HUES48 (cell line): ENCODE results near the gene C1orf167.

Experiments used
- H3K27ac ChIP-seq: one replicate; pipeline ENCODE4 v1.7.0; 2013; ENCODE audit warnings: low read depth, low read length, inconsistent platforms
- H3K27me3 ChIP-seq: 2 replicates; pipeline ENCODE4 v1.6.1; 2013; ENCODE audit warnings: mild to moderate bottlenecking, low read length; ENCODE audit not compliant: control insufficient read depth, insufficient read depth
- H3K36me3 ChIP-seq: 2 replicates; pipeline ENCODE4 v1.6.1; 2013; ENCODE audit warnings: low read length; ENCODE audit not compliant: control insufficient read depth, insufficient read depth
- H3K4me1 ChIP-seq: 2 replicates; pipeline ENCODE4 v1.6.1; 2013; ENCODE audit warnings: mild to moderate bottlenecking, low read length; ENCODE audit not compliant: control insufficient read depth, insufficient read depth
- H3K4me3 ChIP-seq: 2 replicates; pipeline ENCODE4 v1.5.1; 2013; ENCODE audit warnings: mild to moderate bottlenecking, low read depth, low read length
- H3K9ac ChIP-seq: 2 replicates; pipeline ENCODE4 v1.6.1; 2013; ENCODE audit warnings: mild to moderate bottlenecking, low read depth, low read length, moderate library complexity
- H3K9me3 ChIP-seq: 2 replicates; pipeline ENCODE4 v1.6.1; 2013; ENCODE audit warnings: low read length; ENCODE audit not compliant: control insufficient read depth, insufficient read depth

C1orf167 gene

GRCh38 chr1:11761988-11762406, at the start of gene C1orf167:
TSS of gene C1orf167 (plus strand) at chr1:11762193. CDS start at chr1:11764401, 2,208 bp downstream.
- Histone ChIP-seq H3K9ac (no peak within 1 kb of the TSS), H3K27ac (no peak within 1 kb of the TSS), H3K9me3 (no peaks in the 10 kb centered on the region), H3K27me3 (peaks cover 29% of the 10 kb centered on the region), H3K4me3 (peak within 1 kb of the TSS; percentile 35; the same call in 1 of the 2 replicates), H3K36me3 (no peaks in the 10 kb centered on the region), H3K4me1 (no peaks in the 10 kb centered on the region; the same call in 1 of the 2 replicates)

GRCh38 chr1:11712285-11712684, 49.7 kb upstream of the C1orf167 start:
- Histone ChIP-seq H3K9me3 (no peaks in the 10 kb centered on the region), H3K27ac (no peak overlapping the region), H3K36me3 (peaks cover 25% of the 10 kb centered on the region; the same call in 1 of the 2 replicates), H3K4me3 (no peak overlapping the region), H3K4me1 (peaks cover 10% of the 10 kb centered on the region), H3K9ac (no peak overlapping the region), H3K27me3 (no peaks in the 10 kb centered on the region)

GRCh38 chr1:11713095-11713494, 48.9 kb upstream of the C1orf167 start:
- H3K27ac ChIP-seq = no peak overlapping the region
- no peaks in the 10 kb centered on the region for H3K27me3 ChIP-seq
- H3K4me1 ChIP-seq = 0 out of 2 replicates have a peak, but pooled peaks cover 3% of the 10 kb centered on the region
- no peak overlapping the region for H3K9ac ChIP-seq
- peaks cover 25% of the 10 kb centered on the region; the same call in 1 of the 2 replicates for H3K36me3 ChIP-seq
- no peak overlapping the region for H3K4me3 ChIP-seq
- no peaks in the 10 kb centered on the region for H3K9me3 ChIP-seq

- Histone ChIP-seq H3K9me3 (no peaks in the 10 kb centered on the region), H3K36me3 (peaks cover 26% of the 10 kb centered on the region; the same call in 1 of the 2 replicates), H3K9ac (no peak overlapping the region), H3K27me3 (no peaks in the 10 kb centered on the region), H3K4me1 (no peaks in the 10 kb centered on the region), H3K27ac (no peak overlapping the region), H3K4me3 (no peak overlapping the region)
Measured at GRCh38 chr1:11714831-11715575, 47.0 kb upstream of the C1orf167 start.

- H3K36me3 ChIP-seq = peaks cover 23% of the 10 kb centered on the region; the same call in 1 of the 2 replicates
- H3K27ac ChIP-seq = peak overlapping the region; percentile 2
- no peak overlapping the region for H3K9ac ChIP-seq
- H3K27me3 ChIP-seq = no peaks in the 10 kb centered on the region
- H3K4me1 ChIP-seq = no peaks in the 10 kb centered on the region
- H3K4me3 ChIP-seq = peak overlapping the region; percentile 3; the same call in 1 of the 2 replicates
- H3K9me3 ChIP-seq = no peaks in the 10 kb centered on the region
Measured at GRCh38 chr1:11719313-11720032, 42.5 kb upstream of the C1orf167 start.

- no peak overlapping the region for H3K9ac ChIP-seq
- H3K27ac ChIP-seq = no peak overlapping the region
- peaks cover 20% of the 10 kb centered on the region; the same call in 1 of the 2 replicates for H3K36me3 ChIP-seq
- H3K4me3 ChIP-seq = no peak overlapping the region
- H3K4me1 ChIP-seq = peaks cover 2% of the 10 kb centered on the region; the same call in 1 of the 2 replicates
- no peaks in the 10 kb centered on the region for H3K27me3 ChIP-seq
- H3K9me3 ChIP-seq = no peaks in the 10 kb centered on the region
Measured at GRCh38 chr1:11720033-11720376, 42.0 kb upstream of the C1orf167 start.

GRCh38 chr1:11720525-11720924, 41.5 kb upstream of the C1orf167 start:
- Histone ChIP-seq H3K27me3 (no peaks in the 10 kb centered on the region), H3K4me3 (no peak overlapping the region), H3K36me3 (peaks cover 17% of the 10 kb centered on the region; the same call in 1 of the 2 replicates), H3K9ac (no peak overlapping the region), H3K4me1 (peaks cover 7% of the 10 kb centered on the region), H3K27ac (no peak overlapping the region), H3K9me3 (no peaks in the 10 kb centered on the region)

GRCh38 chr1:11721311-11721710, 40.7 kb upstream of the C1orf167 start:
- no peak overlapping the region for H3K27ac ChIP-seq
- H3K27me3 ChIP-seq = no peaks in the 10 kb centered on the region
- H3K4me1 ChIP-seq = peaks cover 12% of the 10 kb centered on the region
- H3K36me3 ChIP-seq = peaks cover 12% of the 10 kb centered on the region; the same call in 1 of the 2 replicates
- no peak overlapping the region for H3K4me3 ChIP-seq
- no peak overlapping the region for H3K9ac ChIP-seq
- no peaks in the 10 kb centered on the region for H3K9me3 ChIP-seq

- Histone ChIP-seq H3K36me3 (peaks cover 11% of the 10 kb centered on the region; the same call in 1 of the 2 replicates), H3K9ac (no peak overlapping the region), H3K27ac (no peak overlapping the region), H3K9me3 (no peaks in the 10 kb centered on the region), H3K4me1 (peaks cover 12% of the 10 kb centered on the region), H3K4me3 (no peak overlapping the region), H3K27me3 (no peaks in the 10 kb centered on the region)
Measured at GRCh38 chr1:11722538-11722937, 39.5 kb upstream of the C1orf167 start.

- Histone ChIP-seq H3K9me3 (no peaks in the 10 kb centered on the region), H3K27ac (peak overlapping the region; percentile 64), H3K36me3 (peaks cover 7% of the 10 kb centered on the region; the same call in 1 of the 2 replicates), H3K9ac (no peak overlapping the region), H3K4me3 (no peak overlapping the region), H3K27me3 (no peaks in the 10 kb centered on the region), H3K4me1 (peaks cover 26% of the 10 kb centered on the region)
Measured at GRCh38 chr1:11725616-11726015, 36.4 kb upstream of the C1orf167 start.

GRCh38 chr1:11727119-11727518, 34.9 kb upstream of the C1orf167 start:
- H3K9ac ChIP-seq = no peak overlapping the region
- H3K9me3 ChIP-seq = no peaks in the 10 kb centered on the region
- peak overlapping the region; percentile 11 for H3K27ac ChIP-seq
- peaks cover 34% of the 10 kb centered on the region for H3K4me1 ChIP-seq
- H3K36me3 ChIP-seq = no peaks in the 10 kb centered on the region
- H3K27me3 ChIP-seq = no peaks in the 10 kb centered on the region
- no peak overlapping the region for H3K4me3 ChIP-seq
